GM12878 (cell line): ENCODE measurements around the gene PLXND1. TPM values are rescaled to one million over a fixed set of nuclear protein-coding genes. Genes with fewer than 3 reads are reported as not detected.

Experiments
- HDGF ChIP-seq: fragments of 450-650 bp; IDR thresholded peaks from 2 replicates; pipeline ENCODE4 v1.6.1; 2016; ENCODE audit warnings: antibody characterized with exemption
- NFIC ChIP-seq: IDR thresholded peaks from 2 replicates; pipeline ENCODE4 v1.6.1; 2012; ENCODE audit warnings: low read depth, mild to moderate bottlenecking, inconsistent platforms, low read length, moderate library complexity
- NFXL1 ChIP-seq: fragments of 450-650 bp; IDR thresholded peaks from 2 replicates; pipeline ENCODE4 v1.6.1; 2017; ENCODE audit warnings: antibody characterized with exemption, mild to moderate bottlenecking, borderline replicate concordance
- PAX8 ChIP-seq: fragments of 450-650 bp; IDR thresholded peaks from 2 replicates; pipeline ENCODE4 v1.6.1; 2017; ENCODE audit warnings: mild to moderate bottlenecking, moderate library complexity
- SP1 ChIP-seq: IDR thresholded peaks from one replicate; pipeline ENCODE4 v1.6.1; 2011; ENCODE audit warnings: low read depth, low read length
- ZNF592 ChIP-seq: fragments of 450-650 bp; IDR thresholded peaks from 2 replicates; pipeline ENCODE4 v1.6.1; 2017; ENCODE audit warnings: mild to moderate bottlenecking, moderate library complexity
- polyA plus RNA-seq, 11 experiments: library from polyadenylated mRNA; depleted of rRNA in 4 of 11; unstranded in 6 of 11; stranded (reverse) in 5 of 11; fragments of >200 nt; fragmentation: Nextera tagmentation in 4 of 11; fragmentation: Illumina TruSeq in 1 of 11; extraction: Ambion mirVana in 4 of 11; extraction: Trizol in 1 of 11; gene quantifications; 1 replicate in 1 of 11; 2 replicates in 10 of 11; pipeline versions ENCODE4 v1.2.1 to v1.2.3, GENCODE V29; 2011 to 2016; ENCODE audit warnings: inconsistent platforms in 2 of 11, missing spikeins in 2 of 11, low read depth in 1 of 11
- total RNA-seq, 4 experiments: library from RNA; depleted of rRNA in 3 of 4; stranded (reverse); fragments of >200 nt in 3 of 4; fragmentation: Illumina TruSeq in 1 of 4; extraction: Trizol in 1 of 4; gene quantifications; 2 replicates each; pipeline versions ENCODE4 v1.2.1 to v1.2.3, GENCODE V29; 2013 to 2021
- TF ChIP-seq, protein P1 (sequence below): fragments of 450-650 bp; IDR thresholded peaks from 2 replicates; pipeline ENCODE4 v1.6.1; 2017; ENCODE audit warnings: mild to moderate bottlenecking, low read depth, inconsistent platforms; ENCODE audit not compliant: poor library complexity, severe bottlenecking

Gene PLXND1
- total and polyA plus RNA-seq, 10 of the 15 experiments (the other 5 are each of a cell fraction or from before 2014, with no cell fraction given): 0.01 to 2.3 (median 0.72) TPM; not detected in 7

GRCh38 chr3:129530251-129530791 is 76.2 kb downstream of the PLXND1 start (continued):
- no peak for TF ChIP-seq ZNF592
- TF ChIP-seq NFIC: no peak
- no peak for TF ChIP-seq HDGF
- TF ChIP-seq PAX8: no peak
- TF ChIP-seq SP1: no peak
- TF ChIP-seq NFXL1: no peak
- TF ChIP-seq, protein P1, sequence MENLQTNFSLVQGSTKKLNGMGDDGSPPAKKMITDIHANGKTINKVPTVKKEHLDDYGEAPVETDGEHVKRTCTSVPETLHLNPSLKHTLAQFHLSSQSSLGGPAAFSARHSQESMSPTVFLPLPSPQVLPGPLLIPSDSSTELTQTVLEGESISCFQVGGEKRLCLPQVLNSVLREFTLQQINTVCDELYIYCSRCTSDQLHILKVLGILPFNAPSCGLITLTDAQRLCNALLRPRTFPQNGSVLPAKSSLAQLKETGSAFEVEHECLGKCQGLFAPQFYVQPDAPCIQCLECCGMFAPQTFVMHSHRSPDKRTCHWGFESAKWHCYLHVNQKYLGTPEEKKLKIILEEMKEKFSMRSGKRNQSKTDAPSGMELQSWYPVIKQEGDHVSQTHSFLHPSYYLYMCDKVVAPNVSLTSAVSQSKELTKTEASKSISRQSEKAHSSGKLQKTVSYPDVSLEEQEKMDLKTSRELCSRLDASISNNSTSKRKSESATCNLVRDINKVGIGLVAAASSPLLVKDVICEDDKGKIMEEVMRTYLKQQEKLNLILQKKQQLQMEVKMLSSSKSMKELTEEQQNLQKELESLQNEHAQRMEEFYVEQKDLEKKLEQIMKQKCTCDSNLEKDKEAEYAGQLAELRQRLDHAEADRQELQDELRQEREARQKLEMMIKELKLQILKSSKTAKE: no peak
